Fibroblast of lung (primary cell): Measurements from ENCODE around the gene CENPB. TPM values are rescaled to one million over a fixed set of nuclear protein-coding genes. Genes with fewer than 3 reads are reported as not detected.

Source experiments
- DNase-seq, 2 donors: peaks; one replicate each; pipeline versions ENCODE4 v3.0.0 to v3.0.0-alpha.2; 2010; ENCODE audit warnings: low read depth in 2 of 2
- H2AFZ ChIP-seq: 2 replicates; pipeline ENCODE4 v1.5.1; 2012; ENCODE audit warnings: low read length, control low read depth, inconsistent platforms
- H3K27ac ChIP-seq: 2 replicates; pipeline ENCODE4 v1.5.1; 2011; ENCODE audit warnings: low read length, control low read depth; ENCODE audit not compliant: insufficient read depth
- H3K27me3 ChIP-seq: 2 replicates; pipeline ENCODE4 v1.5.1; 2011; ENCODE audit warnings: mild to moderate bottlenecking, low read length; ENCODE audit not compliant: control insufficient read depth, insufficient read depth
- H3K36me3 ChIP-seq: 2 replicates; pipeline ENCODE4 v1.5.1; 2011; ENCODE audit warnings: low read length; ENCODE audit not compliant: control insufficient read depth, insufficient read depth
- H3K4me1 ChIP-seq: 2 replicates; pipeline ENCODE4 v1.5.1; 2011; ENCODE audit warnings: low read length; ENCODE audit not compliant: control insufficient read depth, insufficient read depth; ENCODE audit errors: extremely low read depth
- H3K4me2 ChIP-seq: 2 replicates; pipeline ENCODE4 v1.5.1; 2011; ENCODE audit warnings: low read length, control low read depth; ENCODE audit not compliant: insufficient read depth; ENCODE audit errors: extremely low read depth
- H3K4me3 ChIP-seq, 4 experiments: fragments of 200-600 bp in 1 of 4; sonication (generic) in 1 of 4; replicated peaks in 1 of 4; 2 replicates each; pipeline ENCODE4 v1.5.1; 2011 to 2016; ENCODE audit warnings: low read length in 4 of 4, low read depth in 3 of 4, mild to moderate bottlenecking in 3 of 4, control low read depth in 2 of 4, inconsistent platforms in 1 of 4, mixed read lengths in 1 of 4; ENCODE audit not compliant: insufficient read depth in 1 of 4; ENCODE audit errors: control extremely low read depth in 1 of 4
- H3K79me2 ChIP-seq: 2 replicates; pipeline ENCODE4 v1.5.1; 2012; ENCODE audit warnings: mild to moderate bottlenecking, low read length, inconsistent platforms; ENCODE audit not compliant: control insufficient read depth, insufficient read depth
- H3K9ac ChIP-seq: 2 replicates; pipeline ENCODE4 v1.5.1; 2011; ENCODE audit warnings: mild to moderate bottlenecking, low read length, control low read depth; ENCODE audit not compliant: insufficient read depth
- H3K9me3 ChIP-seq: 2 replicates; pipeline ENCODE4 v1.5.1; 2012; ENCODE audit warnings: low read depth, low read length; ENCODE audit not compliant: control insufficient read depth, insufficient read depth
- H4K20me1 ChIP-seq: 2 replicates; pipeline ENCODE4 v1.5.1; 2011; ENCODE audit warnings: low read length; ENCODE audit not compliant: control insufficient read depth, insufficient read depth; ENCODE audit errors: extremely low read depth
- CTCF ChIP-seq, 2 donors: IDR thresholded peaks in 1 of 2; conservative IDR thresholded peaks in 1 of 2; 1 replicate in 1 of 2; 2 replicates in 1 of 2; pipeline ENCODE4 v1.5.1; 2011 to 2012; ENCODE audit warnings: low read length in 2 of 2, control low read depth in 1 of 2, inconsistent platforms in 1 of 2, low read depth in 1 of 2, mild to moderate bottlenecking in 1 of 2
- EZH2 ChIP-seq: IDR thresholded peaks from 2 replicates; pipeline ENCODE4 v1.5.1; 2012; ENCODE audit warnings: low read length, control low read depth, mild to moderate bottlenecking; ENCODE audit errors: missing control alignments
- polyA plus RNA-seq, 2 donors: library from polyadenylated mRNA; depleted of rRNA in 1 of 2; stranded (reverse) in 1 of 2; unstranded in 1 of 2; fragments of >200 nt; gene quantifications; 2 replicates each; pipeline ENCODE4 v1.2.1, GENCODE V29; 2011 to 2012; ENCODE audit warnings: missing spikeins in 1 of 2
- total RNA-seq: library from RNA; depleted of rRNA; stranded (reverse); fragments of >200 nt; gene quantifications from 2 replicates; pipeline ENCODE4 v1.2.1, GENCODE V29; 2014

CENPB gene
- total and polyA plus RNA-seq, 2 donors (not counting 1 experiment from before 2014, with no cell fraction given) = 32.6 to 106 TPM

- no peak for DNase-seq
Observed at GRCh38 chr20:3765171-3765882, 21.2 kb downstream of the CENPB start.

GRCh38 chr20:3764659-3765058, 21.9 kb downstream of the CENPB start:
- Histone ChIP-seq H3K9me3 (no peaks in the 10 kb centered on the region), H3K4me2 (no peak overlapping the region), H3K27me3 (no peaks in the 10 kb centered on the region), H4K20me1 (no peaks in the 10 kb centered on the region), H3K4me3 (no peak overlapping the region), H2AFZ (no peak overlapping the region), H3K79me2 (peaks cover 8% of the 10 kb centered on the region), H3K9ac (no peak overlapping the region), H3K27ac (no peak overlapping the region), H3K36me3 (no peaks in the 10 kb centered on the region), H3K4me1 (peaks cover 10% of the 10 kb centered on the region)
- no peak for DNase-seq
- no peak for TF ChIP-seq EZH2
- no peak for TF ChIP-seq CTCF (conservative IDR thresholded peaks at IDR 0.05 in 1 of 2, IDR thresholded peaks at IDR 0.05 in 1 of 2; ENCODE audit: low read depth in 1 of 2, low read length in 2 of 2)

More at GRCh38 chr20:3765171-3765882, 21.2 kb downstream of the CENPB start:
- no peak overlapping the region for H3K27ac ChIP-seq
- no peak overlapping the region for H3K4me3 ChIP-seq
- TF ChIP-seq EZH2 = no peak
- no peak for TF ChIP-seq CTCF (conservative IDR thresholded peaks at IDR 0.05 in 1 of 2, IDR thresholded peaks at IDR 0.05 in 1 of 2; ENCODE audit: low read depth in 1 of 2, low read length in 2 of 2)
- H3K4me1 ChIP-seq = peaks cover 10% of the 10 kb centered on the region
- no peaks in the 10 kb centered on the region for H3K36me3 ChIP-seq
- peaks cover 8% of the 10 kb centered on the region for H3K79me2 ChIP-seq
- H2AFZ ChIP-seq = no peak overlapping the region
- no peaks in the 10 kb centered on the region for H3K27me3 ChIP-seq
- H4K20me1 ChIP-seq = no peaks in the 10 kb centered on the region
- no peak overlapping the region for H3K4me2 ChIP-seq
- H3K9ac ChIP-seq = no peak overlapping the region
- no peaks in the 10 kb centered on the region for H3K9me3 ChIP-seq

- no peak overlapping the region for H2AFZ ChIP-seq
- peaks cover 8% of the 10 kb centered on the region for H3K79me2 ChIP-seq
- H3K4me3 ChIP-seq = no peak overlapping the region
- H3K4me2 ChIP-seq = no peak overlapping the region
- no peaks in the 10 kb centered on the region for H3K36me3 ChIP-seq
- no peak for TF ChIP-seq EZH2
- no peak for TF ChIP-seq CTCF (conservative IDR thresholded peaks at IDR 0.05 in 1 of 2, IDR thresholded peaks at IDR 0.05 in 1 of 2; ENCODE audit: low read depth in 1 of 2, low read length in 2 of 2)
- no peak overlapping the region for H3K9ac ChIP-seq
- no peaks in the 10 kb centered on the region for H3K9me3 ChIP-seq
- DNase-seq = no peak
- H4K20me1 ChIP-seq = no peaks in the 10 kb centered on the region
- H3K4me1 ChIP-seq = peaks cover 9% of the 10 kb centered on the region
- H3K27me3 ChIP-seq = no peaks in the 10 kb centered on the region
- no peak overlapping the region for H3K27ac ChIP-seq
Observed at GRCh38 chr20:3763671-3764601, 22.6 kb downstream of the CENPB start.
